LNCaP clone FGC (cell line): ENCODE results near the gene ARMH2.

ENCODE experiments used
- DNase-seq: peaks from one replicate; pipeline ENCODE4 v3.0.0-alpha.2; 2011; ENCODE audit warnings: low read depth
- H3K4me3 ChIP-seq: 2 replicates; pipeline ENCODE4 v1.5.1; 2011; ENCODE audit warnings: mild to moderate bottlenecking, low read depth, low read length, control low read depth
- CTCF ChIP-seq: IDR thresholded peaks from 2 replicates; pipeline ENCODE4 v1.5.1; 2012; ENCODE audit warnings: mild to moderate bottlenecking; ENCODE audit not compliant: control insufficient read depth, insufficient read depth; ENCODE audit errors: extremely low read depth

Gene ARMH2

GRCh38 chr6:24778878-24779277 lies 19.8 kb downstream of the ARMH2 start:
- H3K4me3 ChIP-seq, result no peak overlapping the region; the same call in 1 of the 2 replicates
- TF ChIP-seq CTCF, result no peak
- DNase-seq, result no peak

GRCh38 chr6:24778121-24778520 lies 20.6 kb downstream of the ARMH2 start:
- DNase-seq, result no peak
- TF ChIP-seq CTCF, result no peak
- no peak overlapping the region for H3K4me3 ChIP-seq

GRCh38 chr6:24777227-24777626 lies 21.5 kb downstream of the ARMH2 start:
- H3K4me3 ChIP-seq, result peak overlapping the region; percentile 91
- TF ChIP-seq CTCF, result no peak
- DNase-seq, result no peak

- H3K4me3 ChIP-seq, result peak overlapping the region; percentile 91
- TF ChIP-seq CTCF, result no peak
- no peak for DNase-seq
These were observed 23.1 kb downstream of the ARMH2 start for GRCh38 chr6:24775520-24776058.

GRCh38 chr6:24774696-24775519 lies 23.8 kb downstream of the ARMH2 start, which contains the start of gene GMNN:
Gene GMNN, plus strand, starts transcription at chr6:24774937. Its CDS starts 2,310 bp downstream, at chr6:24777247.
- DNase-seq, result peak; percentile 84
- no peak for TF ChIP-seq CTCF
- H3K4me3 ChIP-seq, result peak within 1 kb of the TSS; percentile 91

GRCh38 chr6:24768361-24768760 lies 30.4 kb downstream of the ARMH2 start:
- no peak overlapping the region for H3K4me3 ChIP-seq
- TF ChIP-seq CTCF, result no peak
- no peak for DNase-seq
